K562 (cell line): ENCODE results near the gene CDIPT. TPM values are rescaled to one million over a fixed set of nuclear protein-coding genes. Genes with fewer than 3 reads are reported as not detected.

ENCODE experiments used
- FOXK2 ChIP-seq, 2 experiments: fragments of 450-650 bp; IDR thresholded peaks in 1 of 2; conservative IDR thresholded peaks in 1 of 2; 2 replicates each; pipeline ENCODE4 v1.6.1; 2016; ENCODE audit warnings: low read depth in 2 of 2, mild to moderate bottlenecking in 1 of 2
- GATAD2B ChIP-seq: fragments of 450-650 bp; IDR thresholded peaks from 2 replicates; pipeline ENCODE4 v1.6.1; 2017; ENCODE audit warnings: mild to moderate bottlenecking, borderline replicate concordance
- HMGXB4 ChIP-seq: sonication (generic); formaldehyde crosslinking; IDR thresholded peaks from 2 replicates; pipeline ENCODE4 v1.8.1; 2023; ENCODE audit warnings: mild to moderate bottlenecking, missing genetic modification reagents
- MXI1 ChIP-seq: IDR thresholded peaks from 2 replicates; pipeline ENCODE4 v1.6.1; 2011; ENCODE audit warnings: low read depth, mild to moderate bottlenecking, improper control_type of control experiment, low read length
- NFRKB ChIP-seq: fragments of 450-650 bp; IDR thresholded peaks from 2 replicates; pipeline ENCODE4 v1.6.1; 2016; ENCODE audit warnings: low read depth
- PBX2 ChIP-seq, 2 experiments: IDR thresholded peaks in 1 of 2; conservative IDR thresholded peaks in 1 of 2; 2 replicates each; pipeline ENCODE4 v1.6.1; 2016; ENCODE audit warnings: low read depth in 2 of 2, mild to moderate bottlenecking in 1 of 2, missing compliant biosample characterization in 1 of 2, missing genetic modification characterization in 1 of 2, moderate library complexity in 1 of 2
- PHF8 ChIP-seq: fragments of 200-600 bp; sonication (generic); IDR thresholded peaks from 2 replicates; pipeline ENCODE4 v1.6.1; 2012; ENCODE audit warnings: mixed run types, mild to moderate bottlenecking, inconsistent platforms, low read length, moderate library complexity, borderline replicate concordance
- PTTG1 ChIP-seq: fragments of 450-650 bp; IDR thresholded peaks from 2 replicates; pipeline ENCODE4 v1.6.1; 2016; ENCODE audit warnings: low read depth, mild to moderate bottlenecking, missing genetic modification characterization, missing compliant biosample characterization
- RBFOX2 ChIP-seq: fragments of 200-400 bp; formaldehyde crosslinking; IDR thresholded peaks from 2 replicates; pipeline ENCODE4 v1.6.1; 2017; ENCODE audit warnings: low read depth, mild to moderate bottlenecking, low read length, moderate library complexity
- YY1 ChIP-seq, 3 experiments: IDR thresholded peaks; 2 replicates each; pipeline ENCODE4 v1.6.1; 2011; ENCODE audit warnings: low read length in 2 of 3, mild to moderate bottlenecking in 2 of 3, moderate library complexity in 2 of 3, borderline replicate concordance in 1 of 3, control low read depth in 1 of 3, low read depth in 1 of 3; ENCODE audit not compliant: insufficient read depth in 3 of 3, insufficient replicate concordance in 2 of 3, control insufficient read depth in 1 of 3, insufficient read length in 1 of 3; ENCODE audit errors: extremely low read depth in 1 of 3
- ZNF3 ChIP-seq: fragments of 250-450 bp; sonication (Bioruptor Pico); IDR thresholded peaks from 2 replicates; pipeline ENCODE4 v1.5.0; 2021; ENCODE audit warnings: mild to moderate bottlenecking, moderate library complexity
- ZNF347 ChIP-seq: fragments of 450-650 bp; formaldehyde crosslinking; IDR thresholded peaks from 2 replicates; pipeline ENCODE4 v1.4.0; 2020; ENCODE audit warnings: low read depth, mild to moderate bottlenecking, moderate library complexity
- ZNF740 ChIP-seq, 3 experiments: fragments of 200-800 bp in 1 of 3; sonication (Bioruptor generic) in 1 of 3; sonication (generic) in 1 of 3; formaldehyde crosslinking in 1 of 3; IDR thresholded peaks; 2 replicates each; pipeline versions ENCODE4 v1.6.1 to v1.8.0; 2016 to 2022; ENCODE audit warnings: mild to moderate bottlenecking in 2 of 3, missing compliant biosample characterization in 2 of 3, missing genetic modification characterization in 2 of 3, missing genetic modification reagents in 1 of 3
- ZNF75A ChIP-seq: fragments of 450-650 bp; formaldehyde crosslinking; IDR thresholded peaks from 2 replicates; pipeline ENCODE4 v1.4.0; 2020; ENCODE audit warnings: mild to moderate bottlenecking
- polyA plus RNA-seq, 8 experiments: library from polyadenylated mRNA; depleted of rRNA in 4 of 8; stranded (reverse) in 5 of 8; unstranded in 3 of 8; fragments of >200 nt; fragmentation: Nextera tagmentation in 2 of 8; fragmentation: Illumina TruSeq in 1 of 8; extraction: Ambion mirVana in 2 of 8; extraction: Trizol in 1 of 8; gene quantifications; 2 replicates each; pipeline versions ENCODE4 v1.2.1 to v1.2.3, GENCODE V29; 2011 to 2014; ENCODE audit warnings: inconsistent platforms in 1 of 8, missing spikeins in 1 of 8
- total RNA-seq, 7 experiments: library from RNA; depleted of rRNA in 6 of 7; stranded (reverse); fragments of >200 nt in 6 of 7; fragmentation: Illumina TruSeq in 2 of 7; extraction: Trizol in 2 of 7; gene quantifications; 2 replicates each; pipeline versions ENCODE4 v1.2.1 to v1.2.3, GENCODE V29; 2011 to 2021; ENCODE audit warnings: low replicate concordance in 1 of 7

CDIPT gene
- total and polyA plus RNA-seq, 9 of the 15 experiments (the other 6 are each of a cell fraction or from before 2014, with no cell fraction given), result 1.3 to 37.0 (median 23.0) TPM

- TF ChIP-seq HMGXB4 (CRISPR knock-in tag) (no peak), PBX2 (CRISPR knock-in tag; IDR thresholded peaks at IDR 0.05; ENCODE audit: low read depth) (no peak), PBX2 (tag; conservative IDR thresholded peaks at IDR 0.05; ENCODE audit: low read depth) (peak; percentile 71), ZNF740 (CRISPR knock-in tag; IDR thresholded peaks at IDR 0.05) (peak; percentile 20; the same call in 1 of the 2 replicates), ZNF740 (tag; IDR thresholded peaks at IDR 0.05) (no peak), FOXK2 (conservative IDR thresholded peaks at IDR 0.05 in 1 of 2, IDR thresholded peaks at IDR 0.05 in 1 of 2; ENCODE audit: low read depth in 2 of 2) (no peak), ZNF3 (no peak), ZNF75A (CRISPR knock-in tag) (no peak), PHF8 (no peak), YY1 (IDR thresholded peaks at IDR 0.05; ENCODE audit: borderline replicate concordance in 1 of 3, control insufficient read depth in 1 of 3, extremely low read depth in 1 of 3, insufficient read depth in 3 of 3, insufficient read length in 1 of 3, insufficient replicate concordance in 2 of 3, low read depth in 1 of 3, low read length in 2 of 3) (peak in 2 of 3 experiments; percentile 54 to 72), NFRKB (no peak), ZNF347 (CRISPR knock-in tag) (no peak), RBFOX2 (peak; percentile 54), MXI1 (no peak), PTTG1 (tag) (no peak), GATAD2B (no peak)
Observed at GRCh38 chr16:29811170-29811895, 51.7 kb downstream of the CDIPT start (continued).
